GM19324 (cell line): ENCODE data around the gene DOCK2.

Source experiments
- ATAC-seq: cut with Tn5 transposase; IDR thresholded peaks from one replicate; pipeline ENCODE4 v1.9.1; 2021; ENCODE audit warnings: mild to moderate bottlenecking, moderate library complexity; ENCODE audit not compliant: unreplicated experiment, low FRiP score

Gene DOCK2

DNA sequence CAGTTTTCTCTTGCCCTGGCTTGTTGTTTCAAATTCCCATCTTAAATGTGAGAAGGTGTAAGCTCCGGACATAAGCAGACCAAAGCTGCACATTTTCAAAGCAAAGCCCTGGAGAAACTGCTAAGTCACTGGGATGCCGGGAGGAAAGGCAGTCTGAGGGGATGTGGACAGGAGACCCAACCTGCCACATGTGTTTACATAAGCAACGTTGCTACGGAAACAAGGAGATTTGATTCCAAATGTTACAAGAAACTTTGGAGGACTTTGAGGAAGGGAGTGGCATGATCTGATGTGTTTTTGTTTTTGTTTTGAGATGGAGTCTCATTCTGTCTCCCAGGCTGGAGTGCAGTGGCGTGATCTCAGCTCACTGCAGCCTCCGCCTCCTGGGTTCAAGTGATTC is 368.9 kb downstream of the DOCK2 start:
- no peak for ATAC-seq

DNA sequence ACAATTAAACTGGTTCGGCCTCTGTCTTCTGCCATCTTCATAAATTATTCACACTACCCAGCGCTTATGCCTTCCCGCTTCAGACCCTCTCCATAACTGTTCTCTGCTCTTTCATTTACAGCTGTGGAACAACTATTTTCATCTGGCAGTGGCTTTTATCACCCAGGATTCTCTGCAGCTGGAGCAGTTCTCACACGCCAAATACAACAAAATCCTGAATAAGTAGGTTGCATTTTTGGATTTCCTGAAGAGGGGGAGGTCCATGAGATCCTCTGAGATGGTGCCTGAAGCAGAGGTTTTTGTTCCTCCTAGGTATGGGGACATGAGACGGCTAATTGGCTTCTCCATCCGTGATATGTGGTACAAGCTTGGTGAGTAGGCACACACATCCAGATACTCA is 371.3 kb downstream of the DOCK2 start:
- no peak for ATAC-seq

DNA sequence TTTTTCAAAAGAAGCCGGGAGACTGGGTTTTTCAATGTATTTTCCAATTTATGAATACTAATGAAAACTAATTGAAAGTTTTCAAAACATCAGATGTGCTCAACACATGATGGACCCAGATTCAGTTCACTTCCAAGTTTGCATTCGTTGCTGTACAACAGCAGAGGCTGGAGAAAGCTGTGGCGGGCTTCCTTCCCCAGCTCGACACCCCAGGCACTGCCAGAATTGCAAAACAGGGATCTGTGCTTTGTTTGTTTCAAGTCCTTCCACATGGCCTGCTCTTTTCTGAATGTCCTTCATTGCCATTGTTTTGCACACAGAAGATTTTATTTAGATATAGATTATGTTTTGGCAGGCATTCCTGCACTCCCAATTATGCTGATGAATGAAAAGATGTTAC is 373.5 kb downstream of the DOCK2 start:
- no peak for ATAC-seq

DNA sequence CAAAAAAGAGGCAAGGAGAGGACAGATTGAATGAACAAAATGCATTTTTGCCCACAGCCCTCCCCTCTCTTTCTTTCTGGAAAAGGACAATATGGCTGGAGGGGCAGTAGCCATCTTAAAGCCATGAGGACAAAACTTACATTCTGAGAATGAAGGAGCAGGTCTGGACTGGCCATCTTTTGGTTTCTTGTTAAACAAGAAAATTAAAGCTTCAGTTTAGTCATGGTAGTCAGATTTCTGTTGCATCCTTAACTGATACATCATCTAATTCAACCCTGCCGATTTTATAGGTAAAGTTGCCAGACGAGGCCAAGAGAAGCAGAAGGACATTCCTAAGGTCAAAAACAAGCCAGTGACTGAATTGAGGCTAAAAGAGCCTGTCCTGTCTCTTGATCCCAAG is 374.7 kb downstream of the DOCK2 start:
- ATAC-seq, result no peak

DNA sequence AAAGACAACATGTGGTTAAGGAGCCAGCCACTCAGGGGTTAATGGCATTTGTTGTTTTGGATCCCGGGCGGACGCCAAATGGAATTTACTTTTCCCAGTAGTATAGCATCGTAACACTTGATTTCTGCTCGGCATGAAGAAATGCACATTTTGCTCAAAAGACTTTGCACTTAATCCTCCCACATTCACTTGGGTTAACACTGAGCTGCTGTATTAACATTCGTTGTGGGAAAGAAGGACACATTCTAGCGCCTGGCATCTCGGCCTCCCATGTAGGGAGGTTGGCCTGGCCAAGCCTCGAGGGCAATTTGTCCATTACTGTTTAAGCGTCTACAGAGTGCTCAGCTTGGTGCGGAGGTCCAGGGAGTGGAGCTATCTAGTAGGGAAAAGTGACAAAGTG is 375.5 kb downstream of the DOCK2 start:
- no peak for ATAC-seq

DNA sequence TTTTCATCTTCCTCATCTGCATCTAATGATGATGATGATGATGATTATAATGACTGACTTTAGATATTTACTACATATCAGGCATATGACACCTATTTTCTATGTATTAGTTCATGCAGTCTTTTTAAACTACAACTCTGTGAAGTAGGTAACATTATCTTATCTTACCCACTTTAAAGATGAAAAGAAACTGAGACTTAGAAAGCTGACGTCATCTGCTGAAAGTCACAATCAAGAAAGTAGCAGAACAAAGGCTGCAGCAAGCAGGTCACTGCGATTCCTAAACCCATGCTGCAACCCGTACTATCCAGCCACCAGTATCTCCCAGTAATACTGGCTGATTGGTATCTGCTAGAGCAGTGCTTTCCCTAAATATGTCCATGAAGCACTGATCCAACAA is 383.3 kb downstream of the DOCK2 start:
- no peak for ATAC-seq

DNA sequence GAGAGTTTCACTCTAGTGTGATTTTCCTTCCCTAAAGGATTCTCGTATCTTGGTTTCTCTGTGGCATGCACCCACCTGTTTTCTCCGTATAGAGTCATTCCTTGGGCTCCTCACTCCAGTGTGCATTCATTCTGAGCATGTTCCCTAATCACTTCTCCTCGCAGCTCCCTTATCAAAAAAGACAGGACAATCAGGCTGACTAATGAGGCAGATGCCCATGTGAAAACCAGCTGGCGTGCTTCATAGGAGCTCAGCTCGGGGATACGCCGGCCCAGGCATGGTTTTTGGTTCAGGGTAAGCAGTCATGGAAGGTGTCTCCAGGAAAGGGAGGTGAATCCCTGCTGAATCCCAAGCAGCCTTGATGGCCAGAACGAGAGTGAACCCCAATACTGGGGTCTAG is 384.4 kb downstream of the DOCK2 start:
- ATAC-seq, result no peak

DNA sequence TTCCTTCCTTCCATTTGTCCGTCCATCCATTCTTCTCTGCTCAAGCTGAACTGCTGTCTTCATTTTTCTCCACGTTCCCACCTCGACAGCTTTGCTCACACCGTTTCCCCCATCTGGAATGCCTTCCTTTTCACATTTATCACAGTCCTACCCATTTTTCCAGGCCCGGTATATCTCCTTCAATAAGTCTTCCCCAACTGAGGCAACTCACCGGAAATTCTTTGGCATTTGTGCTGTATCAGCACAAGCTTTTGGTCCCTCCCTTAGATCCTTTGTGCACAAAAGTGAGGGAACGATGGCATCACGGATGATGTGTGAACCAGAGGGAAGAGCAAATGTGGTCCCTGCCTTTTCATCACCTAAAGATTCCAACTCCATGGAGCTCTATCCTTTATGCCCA is 388.8 kb downstream of the DOCK2 start:
- no peak for ATAC-seq

DNA sequence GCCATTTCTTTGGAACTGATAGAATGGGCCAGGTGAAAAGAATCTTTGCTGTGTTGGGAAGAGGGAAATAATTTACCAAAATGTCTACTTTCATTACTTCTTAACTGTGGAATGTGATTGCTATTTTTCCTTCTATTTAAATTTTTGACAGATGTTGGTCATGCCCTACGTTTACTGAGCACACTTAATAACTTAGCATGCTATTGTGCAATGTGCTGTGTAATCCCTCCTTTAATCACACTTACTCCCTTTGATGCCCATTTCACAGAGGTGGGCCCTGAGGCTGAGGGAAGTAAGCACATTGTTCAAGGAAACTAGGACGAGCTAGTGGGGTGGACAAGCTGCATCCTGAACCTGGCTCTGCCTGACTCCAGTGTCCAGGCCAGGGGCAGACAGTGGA is 391.0 kb downstream of the DOCK2 start:
- ATAC-seq, result no peak

DNA sequence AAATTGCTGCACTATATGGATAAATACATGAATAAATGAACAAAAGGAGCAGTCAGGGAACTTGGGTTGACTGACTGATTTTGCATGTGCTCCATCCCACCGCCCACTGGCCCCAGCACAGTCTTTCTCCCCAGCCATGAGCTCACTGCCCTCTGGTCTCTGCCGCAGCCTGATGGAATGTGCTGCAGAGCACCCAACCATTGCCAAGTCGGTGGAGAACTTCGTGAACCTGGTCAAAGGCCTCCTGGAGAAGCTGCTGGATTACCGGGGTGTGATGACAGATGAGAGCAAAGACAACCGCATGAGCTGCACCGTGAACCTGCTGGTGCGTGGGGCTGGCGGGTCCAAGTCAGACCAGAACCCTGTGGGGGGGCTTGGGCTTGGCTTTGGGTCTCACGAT is 397.2 kb downstream of the DOCK2 start:
- no peak for ATAC-seq

DNA sequence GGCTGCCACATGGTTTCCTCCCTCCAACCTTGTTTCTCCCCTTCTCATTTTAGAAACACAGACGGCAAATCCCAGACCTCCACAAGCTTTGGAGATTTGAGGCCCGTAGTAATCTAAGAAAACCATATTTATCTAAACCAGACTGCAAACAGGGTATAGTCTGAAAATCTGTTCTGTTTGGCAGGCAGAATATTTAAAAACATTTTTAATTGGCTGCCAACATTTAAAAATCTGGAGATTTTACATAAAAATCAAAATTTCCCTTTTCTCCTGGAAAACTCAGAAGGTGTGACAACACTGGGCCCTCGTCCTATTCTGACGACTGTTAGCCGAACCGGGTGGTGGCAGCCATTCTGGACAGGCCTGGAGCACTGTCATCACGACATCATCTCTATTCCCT is 401.2 kb downstream of the DOCK2 start:
- no peak for ATAC-seq

DNA sequence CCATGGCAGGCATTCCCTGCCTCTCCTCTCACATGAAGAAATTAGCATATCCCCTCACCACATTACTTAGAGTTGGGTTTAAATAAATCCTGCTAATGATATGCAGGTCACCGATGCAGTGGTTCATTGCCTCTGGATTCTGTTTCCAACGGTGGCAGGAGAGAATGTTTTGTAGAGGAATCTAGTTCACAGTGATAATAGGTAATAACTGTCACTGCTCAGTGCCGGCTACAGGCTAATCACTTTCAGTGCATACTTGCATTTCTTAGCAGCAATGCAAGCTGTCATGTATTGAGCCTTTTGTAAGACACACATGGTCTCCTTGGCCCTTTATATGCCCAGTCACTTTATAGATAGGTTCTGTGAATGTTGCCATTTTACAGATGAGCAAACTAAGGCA is 402.8 kb downstream of the DOCK2 start:
- no peak for ATAC-seq

DNA sequence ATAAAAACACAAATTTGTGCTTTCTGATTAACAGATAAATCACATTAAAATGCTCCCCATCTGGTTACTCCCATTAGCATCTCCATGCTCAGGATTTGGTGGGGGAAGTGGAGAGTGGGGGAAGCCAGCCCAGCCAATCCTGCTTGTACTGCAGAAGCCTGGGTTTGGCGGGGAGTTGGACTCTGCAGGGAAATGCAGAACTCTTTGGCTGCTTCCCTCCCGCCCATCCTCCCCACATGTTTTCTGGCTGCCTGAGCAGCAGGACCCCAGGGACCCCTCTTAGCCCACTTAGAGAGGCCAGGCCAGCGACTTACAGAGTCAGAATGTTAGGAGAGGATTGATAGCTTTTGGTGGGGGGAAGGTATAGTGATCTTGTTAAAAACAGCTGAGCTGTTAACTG is 409.2 kb downstream of the DOCK2 start:
- no peak for ATAC-seq

DNA sequence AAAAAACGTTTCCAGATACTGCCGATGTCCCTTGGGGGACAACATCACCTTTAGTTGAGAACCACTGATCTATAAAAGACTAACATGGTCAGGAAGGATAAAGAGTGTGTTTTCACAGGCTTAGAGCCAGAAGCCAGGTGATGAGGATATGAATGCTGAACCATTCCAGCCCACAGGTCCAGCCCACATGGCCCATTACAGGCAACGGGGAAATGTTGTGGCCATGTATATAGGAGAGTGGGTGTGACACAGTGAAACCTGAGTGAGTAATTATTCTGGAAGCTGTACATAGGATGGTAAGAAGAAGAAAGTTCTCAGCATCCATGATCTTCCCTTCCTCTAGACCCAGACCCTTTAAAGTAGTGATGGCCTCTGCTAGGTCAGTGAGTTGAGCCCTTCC is 412.6 kb downstream of the DOCK2 start:
- ATAC-seq, result no peak

DNA sequence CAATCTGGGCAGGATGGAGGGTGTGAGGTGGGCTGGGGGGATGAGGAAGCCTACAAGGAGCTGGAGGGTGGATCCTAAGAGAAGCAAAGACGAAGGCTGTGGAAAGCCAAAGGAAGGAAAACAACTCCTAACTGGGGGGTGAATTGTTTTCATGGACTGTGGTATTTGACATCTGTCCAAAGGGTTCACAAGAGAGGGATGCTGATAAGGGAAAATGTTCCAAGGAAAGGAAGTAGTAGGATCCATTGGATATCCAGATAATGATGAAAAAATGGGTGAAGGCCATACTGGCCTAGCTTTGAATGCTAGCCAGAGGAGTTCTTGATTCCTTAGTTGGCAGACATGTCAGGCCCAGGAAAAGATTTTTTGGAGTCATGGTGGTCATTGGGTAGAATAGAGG is 416.8 kb downstream of the DOCK2 start:
- ATAC-seq, result no peak

DNA sequence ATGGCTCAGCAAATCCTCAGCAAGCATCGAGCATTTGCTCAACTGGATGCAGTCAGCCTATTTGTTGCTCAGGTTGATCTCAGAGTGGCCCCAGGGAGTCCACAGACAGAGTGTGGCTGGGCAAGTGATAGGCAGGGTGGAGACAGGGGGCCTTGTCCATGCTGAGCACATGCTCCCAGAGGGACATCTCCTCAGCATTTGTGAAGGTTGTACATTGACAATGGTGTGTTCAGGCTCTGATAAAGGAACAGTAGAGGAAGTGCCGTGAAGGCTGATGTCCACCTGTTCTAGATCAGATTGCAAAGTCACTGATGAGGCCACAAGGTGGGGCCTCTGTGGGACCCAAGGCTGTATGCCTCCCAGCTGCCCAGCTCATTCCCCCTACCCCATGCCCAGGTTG is 418.5 kb downstream of the DOCK2 start:
- ATAC-seq, result no peak

DNA sequence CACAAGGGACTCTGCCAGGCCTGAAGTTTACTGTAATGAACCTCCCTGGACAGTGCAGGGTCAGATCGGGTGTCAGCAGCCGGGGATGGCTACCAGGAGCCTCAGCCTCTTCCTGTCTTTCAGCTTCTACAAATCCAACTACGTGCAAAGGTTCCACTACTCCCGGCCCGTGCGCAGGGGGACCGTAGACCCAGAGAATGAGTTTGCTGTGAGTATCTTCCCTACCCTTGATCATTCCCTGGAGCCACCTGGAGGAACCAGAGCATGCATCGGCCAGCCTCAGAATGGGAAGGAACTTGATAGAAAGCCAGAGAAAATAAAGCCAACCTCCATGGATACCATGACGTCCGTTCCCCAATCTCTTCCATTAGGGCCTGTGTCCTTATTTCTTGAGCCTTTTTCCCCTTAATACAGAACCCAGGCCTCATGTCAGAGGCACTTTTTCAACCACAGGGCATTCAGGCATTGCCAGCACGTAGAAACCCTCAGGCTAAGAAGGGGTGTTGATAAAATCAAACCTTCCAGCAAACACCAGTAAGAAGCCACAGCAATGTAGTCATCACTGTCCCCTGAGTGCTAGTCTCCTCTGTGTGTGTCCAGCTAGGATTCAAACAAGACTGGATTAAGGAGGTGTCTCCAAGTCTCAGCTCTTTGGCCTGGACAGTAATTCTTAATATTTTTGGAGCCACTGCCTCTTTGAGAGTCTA is 419.6 kb downstream of the DOCK2 start:
- ATAC-seq, result no peak

DNA sequence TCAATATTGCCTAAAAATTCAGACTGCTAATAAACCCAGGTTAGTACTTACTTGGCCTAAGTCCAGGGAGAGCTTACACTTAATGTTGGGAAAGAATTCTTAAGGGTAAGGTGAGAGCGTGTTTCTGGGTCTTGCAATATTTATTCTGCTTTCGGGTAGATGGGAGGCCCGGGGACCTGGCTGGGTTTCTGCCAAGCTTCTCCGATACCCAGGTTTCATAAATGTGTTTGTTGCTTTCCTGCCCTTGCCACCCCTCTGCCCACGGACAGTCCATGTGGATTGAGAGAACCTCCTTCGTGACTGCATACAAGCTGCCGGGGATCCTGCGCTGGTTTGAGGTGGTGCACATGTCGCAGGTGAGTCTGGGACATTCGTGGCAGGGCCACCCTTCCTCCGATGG is 420.2 kb downstream of the DOCK2 start:
- no peak for ATAC-seq

DNA sequence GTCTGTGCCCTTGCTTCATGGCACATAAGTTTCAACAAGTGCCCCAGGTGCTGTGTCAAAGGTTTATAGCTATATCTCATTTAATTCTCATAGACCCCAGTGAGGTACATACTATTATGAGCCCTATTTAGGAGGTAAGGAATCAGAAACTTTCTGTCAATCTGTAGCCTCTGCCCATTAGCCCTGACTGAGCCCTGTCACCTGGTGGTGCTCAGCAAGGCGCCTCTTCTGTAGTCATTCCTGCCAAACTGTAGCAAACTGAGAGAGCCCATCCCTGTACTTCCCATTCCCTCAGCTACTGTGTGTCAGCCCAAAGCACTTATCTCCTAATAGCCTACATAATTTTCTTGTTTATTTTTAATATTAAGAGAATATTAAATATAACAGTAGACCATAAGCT is 422.1 kb downstream of the DOCK2 start:
- ATAC-seq, result no peak

DNA sequence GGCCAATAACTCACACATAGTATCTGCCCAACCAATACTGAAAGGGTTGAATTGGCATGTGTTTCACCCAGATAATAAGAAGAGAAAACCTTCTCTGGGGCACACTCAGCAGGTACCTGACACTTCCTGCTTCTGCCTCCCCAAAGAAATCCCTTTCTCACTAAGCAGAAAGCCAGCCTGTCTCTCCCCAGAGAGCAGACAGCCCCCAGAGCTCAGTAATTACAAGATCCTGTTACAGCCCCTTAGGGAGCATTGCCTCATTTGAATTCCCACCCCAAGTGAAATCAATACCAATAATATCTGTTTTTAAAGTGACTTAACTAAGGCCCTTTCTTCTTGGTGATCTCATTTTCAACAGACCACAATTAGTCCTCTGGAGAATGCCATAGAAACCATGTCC is 430.1 kb downstream of the DOCK2 start:
- no peak for ATAC-seq

DNA sequence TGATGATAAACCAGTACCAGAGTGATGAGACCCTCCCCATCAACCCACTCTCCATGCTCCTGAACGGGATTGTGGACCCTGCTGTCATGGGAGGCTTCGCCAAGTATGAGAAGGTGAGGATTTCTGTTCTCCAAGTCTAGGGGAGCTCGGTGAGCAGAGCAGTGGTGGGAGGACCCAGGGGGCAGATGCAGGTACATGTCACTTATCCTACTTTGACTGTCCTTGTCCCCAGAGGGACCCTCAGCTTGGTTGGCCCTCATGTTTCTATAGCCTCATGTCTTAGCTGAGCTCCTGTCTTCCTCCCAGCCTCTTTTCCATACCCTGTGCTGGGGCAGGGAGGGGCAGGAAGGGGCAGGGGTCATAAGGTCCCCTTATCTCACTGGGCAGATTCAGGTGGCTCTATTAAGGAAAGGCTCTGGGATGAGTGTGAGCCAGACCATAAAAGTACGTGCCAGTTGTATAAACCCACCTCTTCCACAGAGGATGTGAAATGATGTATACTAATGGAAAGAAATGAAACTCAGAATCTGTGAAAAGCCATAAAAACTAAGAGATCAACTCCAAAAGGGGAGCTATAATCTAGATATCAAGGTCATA is 430.6 kb downstream of the DOCK2 start:
- no peak for ATAC-seq

DNA sequence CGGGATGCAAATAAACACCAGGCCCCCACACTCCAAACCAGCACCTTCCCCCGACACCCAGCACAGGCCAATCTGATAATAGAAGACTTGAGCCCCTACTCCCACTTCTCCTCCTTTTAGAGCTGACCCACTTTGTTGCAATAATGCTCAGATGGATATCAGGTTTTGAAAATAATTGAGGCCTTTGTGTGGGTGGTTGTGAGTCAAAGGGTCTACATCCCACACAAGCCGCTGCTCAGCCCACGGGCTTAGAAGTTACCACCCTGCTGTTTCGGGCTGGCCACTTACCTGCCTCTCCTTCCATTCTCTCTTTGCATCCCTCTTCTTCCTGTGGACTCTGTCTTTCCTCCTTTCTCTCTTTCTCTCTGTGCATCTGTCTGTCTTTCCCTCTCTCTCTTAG is 432.4 kb downstream of the DOCK2 start:
- no peak for ATAC-seq
